K562 (cell line): ENCODE measurements around the gene GALNT9. TPM values are rescaled to one million over a fixed set of nuclear protein-coding genes. Genes with fewer than 3 reads are reported as not detected.

Experiments used
- ATAC-seq: fragments of 200-7000 bp; cut with Tn5 transposase; 3 replicates; pipeline ENCODE4 v1.9.1; 2020; ENCODE audit warnings: moderate library complexity
- BruUV-seq: library from RNA; stranded (reverse); fragments of 400-500 nt; replicated peaks from 2 replicates; lab custom pipeline; 2021; lab: Mats Ljungman, UMichigan
- CTCF ChIA-PET: fragments of 300-600 bp; formaldehyde crosslinking; extraction: SDS; loops from one replicate; lab custom pipeline; 2021; ENCODE audit warnings: low intra/inter-chr PET ratio; lab: Yijun Ruan, JAX
- POLR2A ChIA-PET: fragments of 300-600, 350-650 bp; sonication (Branson Sonifier 250); formaldehyde crosslinking; extraction: SDS; loops from one replicate; lab custom pipeline; 2021; ENCODE audit warnings: antibody characterized with exemption, inconsistent platforms; lab: Yijun Ruan, JAX
- DNase-seq, 4 experiments: peaks; one replicate each; pipeline versions ENCODE4 v3.0.0 to v3.0.0-alpha.2; 2011 to 2018; ENCODE audit warnings: low spot score in 3 of 4, mixed read lengths in 3 of 4; ENCODE audit errors: extremely low read depth in 1 of 4
- FAIRE-seq: peaks from 2 replicates; lab custom pipeline; 2011; peaks lifted over from hg19 to GRCh38; lab: Jason Lieb, UNC
- H2AFZ ChIP-seq: 2 replicates; pipeline ENCODE4 v1.6.0; 2011; ENCODE audit warnings: low read depth, low read length, control low read depth, inconsistent platforms
- H3K27ac ChIP-seq: fragments of 200-600 bp; 3 replicates; pipeline ENCODE4 v1.8.0; 2011; ENCODE audit warnings: low read depth, mild to moderate bottlenecking, control low read depth, inconsistent platforms, low read length, moderate library complexity, mixed read lengths; ENCODE audit errors: extremely low read depth
- H3K27me3 ChIP-seq, 2 experiments: fragments of 300-600 bp in 1 of 2; 2 replicates in 1 of 2; 3 replicates in 1 of 2; pipeline versions ENCODE4 v1.6.0 to v1.8.0; 2011; ENCODE audit warnings: inconsistent platforms in 2 of 2, low read length in 2 of 2, mild to moderate bottlenecking in 1 of 2, mixed read lengths in 1 of 2, moderate library complexity in 1 of 2; ENCODE audit not compliant: control insufficient read depth in 2 of 2, insufficient read depth in 2 of 2
- H3K36me3 ChIP-seq: fragments of 300-600 bp; 3 replicates; pipeline ENCODE4 v1.8.0; 2011; ENCODE audit warnings: mild to moderate bottlenecking, low read length, inconsistent platforms; ENCODE audit not compliant: control insufficient read depth, insufficient read depth
- H3K4me1 ChIP-seq, 2 experiments: fragments of 200-600 bp in 1 of 2; replicated peaks in 1 of 2; 2 replicates in 1 of 2; 3 replicates in 1 of 2; pipeline versions ENCODE4 v1.5.1 to v1.8.0; 2011; ENCODE audit warnings: inconsistent platforms in 2 of 2, low read length in 2 of 2, mild to moderate bottlenecking in 1 of 2, mixed read lengths in 1 of 2, moderate library complexity in 1 of 2; ENCODE audit not compliant: control insufficient read depth in 2 of 2, insufficient read depth in 2 of 2
- H3K4me2 ChIP-seq: 2 replicates; pipeline ENCODE4 v1.6.1; 2011; ENCODE audit warnings: low read length, control low read depth, inconsistent platforms, mixed read lengths; ENCODE audit not compliant: insufficient read depth
- H3K4me3 ChIP-seq: fragments of 200-600 bp; sonication (generic), shearing (Covaris generic); 2 replicates; pipeline ENCODE4 v1.5.1; 2016; ENCODE audit warnings: control low read depth, inconsistent platforms
- H3K79me2 ChIP-seq: fragments of 200-600 bp; 3 replicates; pipeline ENCODE4 v1.8.0; 2011; ENCODE audit warnings: low read length, inconsistent platforms; ENCODE audit not compliant: control insufficient read depth, insufficient read depth
- H3K9ac ChIP-seq, 2 experiments: 2 replicates each; pipeline versions ENCODE4 v1.6.0 to v1.6.1; 2011; ENCODE audit warnings: low read depth in 2 of 2, low read length in 2 of 2, control low read depth in 1 of 2, inconsistent platforms in 1 of 2, mild to moderate bottlenecking in 1 of 2, mixed read lengths in 1 of 2; ENCODE audit not compliant: insufficient read depth in 1 of 2
- H3K9me1 ChIP-seq: one replicate; pipeline ENCODE4 v1.6.0; 2011; ENCODE audit warnings: inconsistent platforms, mild to moderate bottlenecking, low read length, moderate library complexity; ENCODE audit not compliant: control insufficient read depth, insufficient read depth
- H3K9me3 ChIP-seq: replicated peaks from 2 replicates; pipeline ENCODE4 v1.5.1; 2011; ENCODE audit warnings: low read depth, low read length, inconsistent platforms; ENCODE audit not compliant: control insufficient read depth, insufficient read depth
- H4K20me1 ChIP-seq: replicated peaks from 2 replicates; pipeline ENCODE4 v1.6.1; 2011; ENCODE audit warnings: low read length, inconsistent platforms, mixed read lengths; ENCODE audit not compliant: control insufficient read depth, insufficient read depth
- AFF4 ChIP-seq: sonication (generic); formaldehyde crosslinking; IDR thresholded peaks from 2 replicates; pipeline ENCODE4 v1.8.0; 2023; ENCODE audit warnings: mild to moderate bottlenecking, missing genetic modification reagents
- BMI1 ChIP-seq: fragments of 150-350 bp; IDR thresholded peaks from 2 replicates; pipeline ENCODE4 v1.6.1; 2014; ENCODE audit warnings: low read length
- CC2D1A ChIP-seq: fragments of 450-650 bp; IDR thresholded peaks from 2 replicates; pipeline ENCODE4 v1.6.1; 2017; ENCODE audit warnings: mild to moderate bottlenecking
- FOXA1 ChIP-seq: fragments of 450-650 bp; IDR thresholded peaks from 2 replicates; pipeline ENCODE4 v1.6.1; 2016; ENCODE audit warnings: mild to moderate bottlenecking, borderline replicate concordance
- HDAC1 ChIP-seq, 2 experiments: fragments of 450-650 bp; IDR thresholded peaks; 2 replicates each; pipeline ENCODE4 v1.6.1; 2016 to 2017; ENCODE audit warnings: inconsistent platforms in 1 of 2, mild to moderate bottlenecking in 1 of 2, moderate library complexity in 1 of 2
- LCOR ChIP-seq: sonication (generic); formaldehyde crosslinking; IDR thresholded peaks from 2 replicates; pipeline ENCODE4 v1.8.0; 2022; ENCODE audit warnings: mild to moderate bottlenecking, missing genetic modification reagents
- MAFK ChIP-seq: IDR thresholded peaks from 2 replicates; pipeline ENCODE4 v1.6.1; 2011; ENCODE audit warnings: low read length, improper control_type of control experiment
- MED1 ChIP-seq: sonication (generic); formaldehyde crosslinking; IDR thresholded peaks from 2 replicates; pipeline ENCODE4 v1.8.1; 2023; ENCODE audit warnings: missing genetic modification reagents, borderline replicate concordance
- NFE2 ChIP-seq: IDR thresholded peaks from 2 replicates; pipeline ENCODE4 v1.6.1; 2014; ENCODE audit warnings: antibody characterized with exemption, low read depth
- NR3C1 ChIP-seq: sonication (generic); formaldehyde crosslinking; IDR thresholded peaks from 2 replicates; pipeline ENCODE4 v1.8.1; 2022; ENCODE audit warnings: missing genetic modification reagents
- POU5F1 ChIP-seq: fragments of 150-350 bp; IDR thresholded peaks from 2 replicates; pipeline ENCODE4 v1.6.1; 2014; ENCODE audit warnings: borderline replicate concordance, low read length, low read depth, mild to moderate bottlenecking; ENCODE audit not compliant: partially characterized antibody
- ZBTB7A ChIP-seq: IDR thresholded peaks from 2 replicates; pipeline ENCODE4 v1.6.1; 2011; ENCODE audit warnings: low read depth, mild to moderate bottlenecking, low read length, moderate library complexity, borderline replicate concordance; ENCODE audit not compliant: control insufficient read depth
- ZFP91 ChIP-seq: sonication (generic); formaldehyde crosslinking; IDR thresholded peaks from 2 replicates; pipeline ENCODE4 v1.8.0; 2022; ENCODE audit warnings: mild to moderate bottlenecking, missing genetic modification reagents
- ZNF589 ChIP-seq: fragments of 200-800 bp; sonication (Bioruptor generic); IDR thresholded peaks from 2 replicates; pipeline ENCODE4 v1.6.1; 2016; ENCODE audit warnings: low read depth, missing genetic modification characterization, missing compliant biosample characterization
- WGBS: fragments of 100-300 bp; shearing (Covaris generic); methylation state at CpG from one replicate; pipeline ENCODE4 v1.1.6; 2016; ENCODE audit warnings: low coverage, mixed read lengths; ENCODE audit not compliant: insufficient coverage; ENCODE audit errors: missing lambda C conversion rate; 5-methylcytosine and 5-hydroxymethylcytosine counted together
- in situ Hi-C: fragments of 300-500 bp; cut with MboI; formaldehyde crosslinking; loops from 4 replicates; pipeline ENCODE4 v1.15.0; 2018; ENCODE audit warnings: inconsistent platforms, mixed read lengths
- intact Hi-C: fragments of 100-400 bp; cut with micrococcal nuclease; formaldehyde crosslinking; loops from 2 replicates; pipeline ENCODE4 v1.14.2; 2022
- polyA plus RNA-seq, 8 experiments: library from polyadenylated mRNA; depleted of rRNA in 4 of 8; stranded (reverse) in 5 of 8; unstranded in 3 of 8; fragments of >200 nt; fragmentation: Nextera tagmentation in 2 of 8; fragmentation: Illumina TruSeq in 1 of 8; extraction: Ambion mirVana in 2 of 8; extraction: Trizol in 1 of 8; gene quantifications; 2 replicates each; pipeline versions ENCODE4 v1.2.1 to v1.2.3, GENCODE V29; 2011 to 2014; ENCODE audit warnings: inconsistent platforms in 1 of 8, missing spikeins in 1 of 8
- total RNA-seq, 7 experiments: library from RNA; depleted of rRNA in 6 of 7; stranded (reverse); fragments of >200 nt in 6 of 7; fragmentation: Illumina TruSeq in 2 of 7; extraction: Trizol in 2 of 7; gene quantifications; 2 replicates each; pipeline versions ENCODE4 v1.2.1 to v1.2.3, GENCODE V29; 2011 to 2021; ENCODE audit warnings: low replicate concordance in 1 of 7
- TF ChIP-seq, protein P1 (sequence below), 2 experiments: fragments of 150-350 bp in 1 of 2; IDR thresholded peaks; 2 replicates each; pipeline ENCODE4 v1.6.1; 2012 to 2016; ENCODE audit warnings: low read depth in 2 of 2, low read length in 2 of 2, mild to moderate bottlenecking in 1 of 2, moderate library complexity in 1 of 2

Gene GALNT9
- total and polyA plus RNA-seq, 9 of the 15 experiments (the other 6 are each of a cell fraction or from before 2014, with no cell fraction given) = not detected

DNA sequence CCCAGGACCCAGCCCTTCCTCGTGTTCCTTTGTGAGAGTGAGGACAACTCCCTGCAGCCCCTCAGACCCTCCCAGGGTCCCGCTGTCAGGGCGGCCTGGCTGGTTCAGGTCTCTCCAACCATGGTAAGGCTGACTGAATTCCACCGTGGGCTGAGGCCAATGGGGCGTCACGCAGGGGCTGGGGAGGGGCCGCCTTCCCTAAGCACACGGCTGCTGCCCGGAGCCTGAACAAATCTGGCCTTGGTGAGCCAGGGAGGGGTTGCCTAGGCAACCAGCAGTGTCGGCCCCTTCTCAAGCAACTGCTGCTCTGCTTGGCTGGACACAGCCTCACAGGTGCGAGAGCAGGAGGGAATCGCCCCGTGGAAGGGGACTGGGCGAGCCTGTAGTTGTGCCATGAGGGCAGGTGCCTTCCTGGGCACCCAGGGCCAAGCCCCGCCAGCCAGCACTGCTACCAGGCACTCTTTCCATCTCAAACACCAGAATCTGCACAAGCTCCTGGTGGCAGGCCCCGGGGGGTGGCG lies 37.0 kb upstream of the GALNT9 start:
- in situ Hi-C loops (no loop called here), intact Hi-C loops (no loop called here)
- ChIA-PET POLR2A (no interaction called here), CTCF (no interaction called here)
- peaks cover 10 to 55% of the 10 kb centered on the region in 2 experiments for H3K27me3 ChIP-seq
- no peak overlapping the region for H3K27ac ChIP-seq
- H3K4me3 ChIP-seq = no peak overlapping the region
- no peak overlapping the region for H3K4me2 ChIP-seq
- no peak for DNase-seq
- FAIRE-seq = no peak
- BruUV-seq = no TSS peak
- H2AFZ ChIP-seq = no peak overlapping the region
- no peak for ATAC-seq
- no peaks in the 10 kb centered on the region for H3K9me1 ChIP-seq
- no peak overlapping the region for H3K9ac ChIP-seq
- H3K9me3 ChIP-seq = no peaks in the 10 kb centered on the region
- no peaks in the 10 kb centered on the region for H3K36me3 ChIP-seq
- H4K20me1 ChIP-seq = no peaks in the 10 kb centered on the region
- WGBS = under 1% methylated on average over 17 of the region's 17 CpGs
- H3K4me1 ChIP-seq = peaks cover 0 to 3% of the 10 kb centered on the region in 2 experiments; a peak in 1 of 5 replicates
- no peaks in the 10 kb centered on the region for H3K79me2 ChIP-seq
- TF ChIP-seq ZFP91 (CRISPR knock-in tag) (no peak), BMI1 (no peak), ZBTB7A (no peak), MED1 (no peak), CC2D1A (no peak), ZNF589 (CRISPR knock-in tag) (no peak), AFF4 (CRISPR knock-in tag) (no peak), FOXA1 (no peak), POU5F1 (no peak), NFE2 (no peak), HDAC1 (IDR thresholded peaks at IDR 0.05) (no peak), LCOR (CRISPR knock-in tag) (no peak), NR3C1 (CRISPR knock-in tag) (no peak), MAFK (no peak)
- TF ChIP-seq, protein P1, sequence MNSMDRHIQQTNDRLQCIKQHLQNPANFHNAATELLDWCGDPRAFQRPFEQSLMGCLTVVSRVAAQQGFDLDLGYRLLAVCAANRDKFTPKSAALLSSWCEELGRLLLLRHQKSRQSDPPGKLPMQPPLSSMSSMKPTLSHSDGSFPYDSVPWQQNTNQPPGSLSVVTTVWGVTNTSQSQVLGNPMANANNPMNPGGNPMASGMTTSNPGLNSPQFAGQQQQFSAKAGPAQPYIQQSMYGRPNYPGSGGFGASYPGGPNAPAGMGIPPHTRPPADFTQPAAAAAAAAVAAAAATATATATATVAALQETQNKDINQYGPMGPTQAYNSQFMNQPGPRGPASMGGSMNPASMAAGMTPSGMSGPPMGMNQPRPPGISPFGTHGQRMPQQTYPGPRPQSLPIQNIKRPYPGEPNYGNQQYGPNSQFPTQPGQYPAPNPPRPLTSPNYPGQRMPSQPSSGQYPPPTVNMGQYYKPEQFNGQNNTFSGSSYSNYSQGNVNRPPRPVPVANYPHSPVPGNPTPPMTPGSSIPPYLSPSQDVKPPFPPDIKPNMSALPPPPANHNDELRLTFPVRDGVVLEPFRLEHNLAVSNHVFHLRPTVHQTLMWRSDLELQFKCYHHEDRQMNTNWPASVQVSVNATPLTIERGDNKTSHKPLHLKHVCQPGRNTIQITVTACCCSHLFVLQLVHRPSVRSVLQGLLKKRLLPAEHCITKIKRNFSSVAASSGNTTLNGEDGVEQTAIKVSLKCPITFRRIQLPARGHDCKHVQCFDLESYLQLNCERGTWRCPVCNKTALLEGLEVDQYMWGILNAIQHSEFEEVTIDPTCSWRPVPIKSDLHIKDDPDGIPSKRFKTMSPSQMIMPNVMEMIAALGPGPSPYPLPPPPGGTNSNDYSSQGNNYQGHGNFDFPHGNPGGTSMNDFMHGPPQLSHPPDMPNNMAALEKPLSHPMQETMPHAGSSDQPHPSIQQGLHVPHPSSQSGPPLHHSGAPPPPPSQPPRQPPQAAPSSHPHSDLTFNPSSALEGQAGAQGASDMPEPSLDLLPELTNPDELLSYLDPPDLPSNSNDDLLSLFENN (IDR thresholded peaks at IDR 0.05; ENCODE audit: low read depth in 2 of 2, low read length in 2 of 2) = no peak
